GM21529 (cell line): Measurements from ENCODE around the gene ARPC1A.
A peak's percentile ranks its signal among the peaks of the same experiment; 100 is the strongest.
"Not testable (repeated sequence)": the region's sequence is repeated elsewhere in the genome, so short reads cannot be mapped to it uniquely, and the experiment has no call there.

Source experiments
- ATAC-seq: cut with Tn5 transposase; IDR thresholded peaks from one replicate; pipeline ENCODE4 v1.9.1; 2021; ENCODE audit not compliant: unreplicated experiment

ARPC1A gene

GRCh38 chr7:99368750-99369389, 43.2 kb downstream of the ARPC1A start:
- ATAC-seq, result no peak

- no peak for ATAC-seq
Measured at GRCh38 chr7:99369767-99370391, 44.2 kb downstream of the ARPC1A start.

- no peak for ATAC-seq
Measured at GRCh38 chr7:99371376-99371920, 45.8 kb downstream of the ARPC1A start.

- no peak for ATAC-seq
Measured at GRCh38 chr7:99372275-99373090, 46.8 kb downstream of the ARPC1A start.

- ATAC-seq, result no peak
Measured at GRCh38 chr7:99373091-99374066, 47.7 kb downstream of the ARPC1A start.

GRCh38 chr7:99374111-99375064, 48.7 kb downstream of the ARPC1A start, which contains the start of gene ARPC1B:
Gene ARPC1B, plus strand, starts transcription at chr7:99374730. Its CDS starts 10,985 bp downstream, at chr7:99385715.
- ATAC-seq, result peak; percentile 59

GRCh38 chr7:99375070-99375807, 49.5 kb downstream of the ARPC1A start:
- ATAC-seq, result peak; percentile 46

GRCh38 chr7:99379043-99379577, 53.4 kb downstream of the ARPC1A start:
- peak; percentile 21 for ATAC-seq

GRCh38 chr7:99379693-99380031, 54.0 kb downstream of the ARPC1A start:
- not testable (repeated sequence) for ATAC-seq

- ATAC-seq, result peak; percentile 54
Measured at GRCh38 chr7:99380032-99380822, 54.5 kb downstream of the ARPC1A start.

GRCh38 chr7:99380823-99381663, 55.3 kb downstream of the ARPC1A start:
- ATAC-seq, result peak; percentile 76

- no peak for ATAC-seq
Measured at GRCh38 chr7:99381664-99382075, 56.0 kb downstream of the ARPC1A start.

GRCh38 chr7:99383203-99383602, 57.5 kb downstream of the ARPC1A start:
- ATAC-seq, result no peak

- ATAC-seq, result no peak
Measured at GRCh38 chr7:99383791-99384370, 58.2 kb downstream of the ARPC1A start.

GRCh38 chr7:99384523-99384922, 58.8 kb downstream of the ARPC1A start:
- no peak for ATAC-seq

GRCh38 chr7:99385564-99385963, 59.9 kb downstream of the ARPC1A start:
- no peak for ATAC-seq
